Suprapubic skin (tissue), 4 donors: ENCODE results near the gene PEX1.

Experiments used
- CTCF ChIP-seq, 2 donors: fragments of 200-600 bp in 1 of 2; fragments of 450-650 bp in 1 of 2; sonication (generic) in 1 of 2; IDR thresholded peaks; one replicate each; pipeline ENCODE4 v1.5.1; 2016 to 2019; ENCODE audit warnings: antibody characterized with exemption in 2 of 2, mild to moderate bottlenecking in 1 of 2, moderate library complexity in 1 of 2
- POLR2A ChIP-seq, 2 donors: fragments of 450-650 bp; IDR thresholded peaks; one replicate each; pipeline ENCODE4 v1.6.1; 2017; ENCODE audit warnings: antibody characterized with exemption in 2 of 2, mild to moderate bottlenecking in 2 of 2, moderate library complexity in 2 of 2
- POLR2AphosphoS5 ChIP-seq, 3 donors: sonication (generic); formaldehyde crosslinking; IDR thresholded peaks; one replicate each; pipeline ENCODE4 v1.6.1; 2017; ENCODE audit warnings: antibody characterized with exemption in 3 of 3

- no peak for TF ChIP-seq CTCF (IDR thresholded peaks at IDR 0.05)
- TF ChIP-seq POLR2A (IDR thresholded peaks at IDR 0.05) = no peak
- no peak for TF ChIP-seq POLR2AphosphoS5 (IDR thresholded peaks at IDR 0.05)
Observed at GRCh38 chr7:92462560-92462959, 65.8 kb downstream of the PEX1 start.
